ENCODE results near the gene PGBD1.

DNA sequence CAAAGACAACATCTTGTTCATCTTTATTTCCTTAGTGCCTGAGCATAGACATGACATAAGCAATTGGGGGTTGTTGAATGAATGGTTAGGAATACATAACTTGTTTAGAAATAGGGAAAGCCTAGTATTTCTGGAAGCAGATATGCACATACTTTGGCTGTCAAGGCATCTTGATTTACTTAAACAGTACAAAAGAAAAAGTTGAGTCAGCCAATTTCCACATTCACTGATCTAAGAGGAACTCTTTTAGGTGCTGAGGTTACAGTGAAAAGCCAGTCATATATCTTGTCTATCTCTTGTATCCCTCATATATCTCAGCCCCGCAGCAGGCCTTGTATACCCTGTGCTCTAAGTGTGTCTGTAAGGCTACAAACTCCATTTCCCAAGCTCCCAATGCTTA lies 40.9 kb upstream of the PGBD1 start:
- TF ChIP-seq, protein P1, sequence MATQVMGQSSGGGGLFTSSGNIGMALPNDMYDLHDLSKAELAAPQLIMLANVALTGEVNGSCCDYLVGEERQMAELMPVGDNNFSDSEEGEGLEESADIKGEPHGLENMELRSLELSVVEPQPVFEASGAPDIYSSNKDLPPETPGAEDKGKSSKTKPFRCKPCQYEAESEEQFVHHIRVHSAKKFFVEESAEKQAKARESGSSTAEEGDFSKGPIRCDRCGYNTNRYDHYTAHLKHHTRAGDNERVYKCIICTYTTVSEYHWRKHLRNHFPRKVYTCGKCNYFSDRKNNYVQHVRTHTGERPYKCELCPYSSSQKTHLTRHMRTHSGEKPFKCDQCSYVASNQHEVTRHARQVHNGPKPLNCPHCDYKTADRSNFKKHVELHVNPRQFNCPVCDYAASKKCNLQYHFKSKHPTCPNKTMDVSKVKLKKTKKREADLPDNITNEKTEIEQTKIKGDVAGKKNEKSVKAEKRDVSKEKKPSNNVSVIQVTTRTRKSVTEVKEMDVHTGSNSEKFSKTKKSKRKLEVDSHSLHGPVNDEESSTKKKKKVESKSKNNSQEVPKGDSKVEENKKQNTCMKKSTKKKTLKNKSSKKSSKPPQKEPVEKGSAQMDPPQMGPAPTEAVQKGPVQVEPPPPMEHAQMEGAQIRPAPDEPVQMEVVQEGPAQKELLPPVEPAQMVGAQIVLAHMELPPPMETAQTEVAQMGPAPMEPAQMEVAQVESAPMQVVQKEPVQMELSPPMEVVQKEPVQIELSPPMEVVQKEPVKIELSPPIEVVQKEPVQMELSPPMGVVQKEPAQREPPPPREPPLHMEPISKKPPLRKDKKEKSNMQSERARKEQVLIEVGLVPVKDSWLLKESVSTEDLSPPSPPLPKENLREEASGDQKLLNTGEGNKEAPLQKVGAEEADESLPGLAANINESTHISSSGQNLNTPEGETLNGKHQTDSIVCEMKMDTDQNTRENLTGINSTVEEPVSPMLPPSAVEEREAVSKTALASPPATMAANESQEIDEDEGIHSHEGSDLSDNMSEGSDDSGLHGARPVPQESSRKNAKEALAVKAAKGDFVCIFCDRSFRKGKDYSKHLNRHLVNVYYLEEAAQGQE (IDR thresholded peaks at IDR 0.05), result no peak
- TF ChIP-seq CTCF (IDR thresholded peaks at IDR 0.05; ENCODE audit: low read depth, low read length, missing input control) (no peak), NR2F2 (IDR thresholded peaks at IDR 0.05) (no peak), YY1 (IDR thresholded peaks at IDR 0.05) (no peak), FOXA1 (IDR thresholded peaks at IDR 0.05) (no peak), JUND (IDR thresholded peaks at IDR 0.05) (no peak), FOXA2 (IDR thresholded peaks at IDR 0.05) (no peak), RAD21 (IDR thresholded peaks at IDR 0.05) (no peak), GABPA (IDR thresholded peaks at IDR 0.05 in 1 of 2, conservative IDR thresholded peaks at IDR 0.05 in 1 of 2) (no peak), EGR1 (IDR thresholded peaks at IDR 0.05; ENCODE audit: low read depth in 2 of 2) (no peak), RXRA (IDR thresholded peaks at IDR 0.05) (no peak)
- TF ChIP-seq, protein P2, sequence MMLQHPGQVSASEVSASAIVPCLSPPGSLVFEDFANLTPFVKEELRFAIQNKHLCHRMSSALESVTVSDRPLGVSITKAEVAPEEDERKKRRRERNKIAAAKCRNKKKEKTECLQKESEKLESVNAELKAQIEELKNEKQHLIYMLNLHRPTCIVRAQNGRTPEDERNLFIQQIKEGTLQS (IDR thresholded peaks at IDR 0.05), result no peak
- TF ChIP-seq, protein P3, sequence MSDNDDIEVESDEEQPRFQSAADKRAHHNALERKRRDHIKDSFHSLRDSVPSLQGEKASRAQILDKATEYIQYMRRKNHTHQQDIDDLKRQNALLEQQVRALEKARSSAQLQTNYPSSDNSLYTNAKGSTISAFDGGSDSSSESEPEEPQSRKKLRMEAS (IDR thresholded peaks at IDR 0.05), result no peak
- TF ChIP-seq, protein P4, sequence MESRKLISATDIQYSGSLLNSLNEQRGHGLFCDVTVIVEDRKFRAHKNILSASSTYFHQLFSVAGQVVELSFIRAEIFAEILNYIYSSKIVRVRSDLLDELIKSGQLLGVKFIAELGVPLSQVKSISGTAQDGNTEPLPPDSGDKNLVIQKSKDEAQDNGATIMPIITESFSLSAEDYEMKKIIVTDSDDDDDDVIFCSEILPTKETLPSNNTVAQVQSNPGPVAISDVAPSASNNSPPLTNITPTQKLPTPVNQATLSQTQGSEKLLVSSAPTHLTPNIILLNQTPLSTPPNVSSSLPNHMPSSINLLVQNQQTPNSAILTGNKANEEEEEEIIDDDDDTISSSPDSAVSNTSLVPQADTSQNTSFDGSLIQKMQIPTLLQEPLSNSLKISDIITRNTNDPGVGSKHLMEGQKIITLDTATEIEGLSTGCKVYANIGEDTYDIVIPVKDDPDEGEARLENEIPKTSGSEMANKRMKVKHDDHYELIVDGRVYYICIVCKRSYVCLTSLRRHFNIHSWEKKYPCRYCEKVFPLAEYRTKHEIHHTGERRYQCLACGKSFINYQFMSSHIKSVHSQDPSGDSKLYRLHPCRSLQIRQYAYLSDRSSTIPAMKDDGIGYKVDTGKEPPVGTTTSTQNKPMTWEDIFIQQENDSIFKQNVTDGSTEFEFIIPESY (IDR thresholded peaks at IDR 0.05), result no peak
